HG02938 (cell line): Measurements from ENCODE around the gene CDKN1B.

Source experiments
- ATAC-seq: cut with Tn5 transposase; IDR thresholded peaks from one replicate; pipeline ENCODE4 v1.9.1; 2021; ENCODE audit warnings: mild to moderate bottlenecking, moderate library complexity; ENCODE audit not compliant: unreplicated experiment

The CDKN1B gene

GRCh38 chr12:12700254-12700653 lies 16.9 kb upstream of the CDKN1B start:
- ATAC-seq: no peak

- no peak for ATAC-seq
Observed at GRCh38 chr12:12701457-12701856, 15.7 kb upstream of the CDKN1B start.

GRCh38 chr12:12704593-12705230 lies 12.5 kb upstream of the CDKN1B start:
- ATAC-seq: no peak

GRCh38 chr12:12705838-12706520 lies 11.2 kb upstream of the CDKN1B start:
- ATAC-seq: no peak

- ATAC-seq: no peak
Observed at GRCh38 chr12:12713932-12714275, 3.3 kb upstream of the CDKN1B start.

GRCh38 chr12:12714276-12715021 lies 2.7 kb upstream of the CDKN1B start:
- no peak for ATAC-seq

- ATAC-seq: no peak
Observed at GRCh38 chr12:12715128-12715458, 2.1 kb upstream of the CDKN1B start.

GRCh38 chr12:12715459-12716150 lies 1.6 kb upstream of the CDKN1B start:
- peak; percentile 32 for ATAC-seq

GRCh38 chr12:12716151-12716792 lies 896 bp upstream of the CDKN1B start:
- ATAC-seq: no peak

- ATAC-seq: peak; percentile 4
Observed at GRCh38 chr12:12717586-12718380, 615 bp downstream of the CDKN1B start.

- no peak for ATAC-seq
Observed at GRCh38 chr12:12718381-12718759, 1.2 kb downstream of the CDKN1B start.

GRCh38 chr12:12718853-12719252 lies 1.7 kb downstream of the CDKN1B start:
- no peak for ATAC-seq

GRCh38 chr12:12719496-12719895 lies 2.3 kb downstream of the CDKN1B start:
- no peak for ATAC-seq

GRCh38 chr12:12720052-12720451 lies 2.9 kb downstream of the CDKN1B start:
- no peak for ATAC-seq

- ATAC-seq: no peak
Observed at GRCh38 chr12:12720672-12721161, 3.5 kb downstream of the CDKN1B start.

- ATAC-seq: no peak
Observed at GRCh38 chr12:12721176-12721751, 4.1 kb downstream of the CDKN1B start.

- ATAC-seq: no peak
Observed at GRCh38 chr12:12721814-12722434, 4.8 kb downstream of the CDKN1B start.

GRCh38 chr12:12722435-12723148 lies 5.4 kb downstream of the CDKN1B start:
- ATAC-seq: no peak
